ENCODE data around the gene CA10. TPM values are rescaled to one million over a fixed set of nuclear protein-coding genes. Genes with fewer than 3 reads are reported as not detected.

CA10 gene
- total RNA-seq, 4 donors from 2014 or later, result not detected

GRCh38 chr17:51731941-51732722, 426.4 kb downstream of the CA10 start:
- TF ChIP-seq CTCF (IDR thresholded peaks at IDR 0.05; ENCODE audit: low read depth), result no peak

GRCh38 chr17:51730303-51731050, 428.0 kb downstream of the CA10 start:
- no peak for TF ChIP-seq CTCF (IDR thresholded peaks at IDR 0.05; ENCODE audit: low read depth)

- no peak for TF ChIP-seq CTCF (IDR thresholded peaks at IDR 0.05; ENCODE audit: low read depth)
Observed at GRCh38 chr17:51725185-51725584, 433.3 kb downstream of the CA10 start.

GRCh38 chr17:51724043-51724580, 434.4 kb downstream of the CA10 start:
- no peak for TF ChIP-seq CTCF (IDR thresholded peaks at IDR 0.05; ENCODE audit: low read depth)

GRCh38 chr17:51722994-51723393, 435.5 kb downstream of the CA10 start:
- no peak for TF ChIP-seq CTCF (IDR thresholded peaks at IDR 0.05; ENCODE audit: low read depth)

GRCh38 chr17:51721730-51722129, 436.8 kb downstream of the CA10 start:
- no peak for TF ChIP-seq CTCF (IDR thresholded peaks at IDR 0.05; ENCODE audit: low read depth)

- no peak for TF ChIP-seq CTCF (IDR thresholded peaks at IDR 0.05; ENCODE audit: low read depth)
Observed at GRCh38 chr17:51720439-51720838, 438.1 kb downstream of the CA10 start.

Data from subcutaneous adipose tissue (tissue), 4 donors.